NCI-H1105 (cell line): Measurements from ENCODE around the gene STXBP6.

ENCODE experiments used
- DNase-seq: peaks from one replicate; lab custom pipeline; 2025; lab: John Stamatoyannopoulos, UW

STXBP6 gene

DNA sequence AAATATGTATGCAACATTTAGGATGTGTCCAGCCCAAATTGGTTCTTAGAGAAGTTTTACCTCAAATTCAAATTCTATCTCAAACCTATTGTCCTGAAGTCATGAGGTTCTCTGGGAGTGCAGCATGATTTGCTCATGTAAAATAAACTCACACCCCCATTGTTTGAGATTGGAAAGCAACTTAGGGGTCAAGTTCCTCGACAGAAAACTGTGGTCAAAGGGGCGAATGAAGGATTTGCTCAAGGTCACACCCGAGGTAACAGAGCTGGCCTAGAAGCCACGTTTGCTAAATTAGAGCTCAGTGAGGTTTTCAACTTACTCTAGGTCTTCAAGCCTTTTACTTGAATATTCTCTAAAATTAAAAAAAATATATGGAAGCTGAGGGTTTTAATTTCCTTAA, 218.3 kb downstream of the STXBP6 start:
- no peak for DNase-seq

DNA sequence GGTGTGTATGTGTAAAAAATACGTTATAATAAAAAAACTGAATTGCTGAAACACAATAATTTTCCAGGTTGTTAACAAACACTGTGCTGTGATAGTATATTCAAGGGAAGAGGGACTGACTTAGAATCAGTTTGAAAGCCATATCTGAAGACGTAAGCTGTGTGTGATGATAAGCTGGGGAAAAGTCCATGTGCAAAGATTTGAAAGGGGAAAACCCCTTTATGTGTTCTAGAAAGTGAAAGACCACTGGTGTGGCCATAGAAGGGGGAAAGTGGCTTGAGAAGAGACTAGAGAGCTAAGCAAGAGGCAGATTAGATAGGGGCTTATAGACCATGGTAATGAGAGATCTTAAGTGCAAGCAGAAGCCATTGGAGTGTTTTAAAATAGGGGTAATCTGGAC, 220.1 kb downstream of the STXBP6 start:
- DNase-seq, result no peak

DNA sequence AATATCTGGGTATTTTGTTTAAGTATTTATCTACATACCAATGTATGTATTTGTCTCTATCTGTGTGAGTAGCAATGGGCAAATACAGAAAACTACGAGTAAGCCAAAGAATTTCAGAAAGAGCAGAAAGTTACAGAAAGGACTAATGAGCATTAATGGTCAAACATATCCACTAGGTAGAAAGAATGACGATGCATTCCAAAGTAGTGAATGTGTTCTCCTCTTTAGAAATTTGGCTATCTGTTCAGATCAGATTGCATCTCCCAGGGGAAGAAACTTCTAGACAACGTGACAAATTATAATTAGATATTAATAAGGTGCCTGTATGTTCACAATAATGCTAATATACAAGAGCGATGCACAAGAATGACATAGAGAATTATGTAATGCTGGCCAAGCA, 221.5 kb downstream of the STXBP6 start:
- DNase-seq, result no peak

DNA sequence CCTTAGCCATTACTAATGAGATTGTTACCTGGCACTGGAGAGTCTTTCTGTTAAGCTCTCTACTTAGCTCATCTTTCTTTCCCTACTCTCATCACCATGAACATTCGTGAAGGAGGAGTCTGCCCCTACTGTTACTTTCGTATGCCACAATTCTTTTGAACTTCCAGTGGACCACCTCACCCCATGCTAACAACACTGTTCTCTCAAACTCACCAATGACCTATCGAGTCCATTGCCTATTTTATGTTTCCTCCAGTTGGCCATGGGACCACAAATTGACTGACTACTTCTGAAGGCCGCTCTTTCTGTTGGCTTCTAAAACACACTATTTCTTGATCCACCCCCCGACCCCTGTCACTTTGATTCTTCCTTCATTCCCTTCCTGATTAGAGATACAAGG, 223.6 kb downstream of the STXBP6 start:
- no peak for DNase-seq

DNA sequence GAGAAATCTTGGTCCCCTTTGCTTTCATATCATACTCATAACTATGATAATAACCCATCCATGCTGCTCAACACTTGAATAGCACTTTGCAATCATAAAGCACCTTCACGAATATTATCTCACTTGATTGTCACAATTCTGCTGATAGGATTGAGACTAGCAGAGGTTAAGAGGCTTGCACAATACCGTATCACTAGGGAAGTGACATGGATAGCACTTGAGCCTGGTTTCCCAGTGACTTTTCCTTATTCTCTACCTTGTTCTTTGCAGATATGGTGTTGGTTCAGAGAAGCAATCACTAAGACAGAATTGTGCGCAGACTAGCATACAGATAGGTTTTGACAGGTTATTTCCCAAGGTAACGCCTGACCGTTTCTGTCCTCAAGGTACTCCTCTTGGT, 229.3 kb downstream of the STXBP6 start:
- DNase-seq, result no peak

DNA sequence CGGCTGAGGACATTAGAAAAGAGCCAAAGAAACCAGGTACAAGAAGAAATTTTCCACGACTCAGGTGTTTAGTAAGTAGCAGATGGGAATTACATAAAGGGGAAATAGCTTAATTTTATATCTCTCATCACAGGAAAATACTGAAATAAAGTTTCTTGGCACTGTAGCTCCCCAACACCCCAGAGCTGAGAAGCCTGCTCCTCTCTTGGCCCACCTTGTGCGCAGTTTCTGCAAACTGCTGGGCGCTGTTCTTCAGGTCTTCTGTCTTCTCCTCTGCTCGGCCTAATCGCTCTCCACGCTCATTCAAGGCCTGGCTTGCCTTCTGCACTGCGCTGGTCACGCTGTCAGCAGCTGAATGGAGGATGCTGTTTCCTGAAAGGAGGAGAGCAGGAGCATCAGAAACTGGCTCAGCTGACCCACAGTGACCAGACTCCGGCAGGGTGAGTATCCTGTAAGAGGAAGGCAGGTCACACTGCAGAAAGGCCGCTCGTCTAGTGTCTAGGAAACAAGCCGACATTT, 231.1 kb downstream of the STXBP6 start:
- DNase-seq, result no peak

DNA sequence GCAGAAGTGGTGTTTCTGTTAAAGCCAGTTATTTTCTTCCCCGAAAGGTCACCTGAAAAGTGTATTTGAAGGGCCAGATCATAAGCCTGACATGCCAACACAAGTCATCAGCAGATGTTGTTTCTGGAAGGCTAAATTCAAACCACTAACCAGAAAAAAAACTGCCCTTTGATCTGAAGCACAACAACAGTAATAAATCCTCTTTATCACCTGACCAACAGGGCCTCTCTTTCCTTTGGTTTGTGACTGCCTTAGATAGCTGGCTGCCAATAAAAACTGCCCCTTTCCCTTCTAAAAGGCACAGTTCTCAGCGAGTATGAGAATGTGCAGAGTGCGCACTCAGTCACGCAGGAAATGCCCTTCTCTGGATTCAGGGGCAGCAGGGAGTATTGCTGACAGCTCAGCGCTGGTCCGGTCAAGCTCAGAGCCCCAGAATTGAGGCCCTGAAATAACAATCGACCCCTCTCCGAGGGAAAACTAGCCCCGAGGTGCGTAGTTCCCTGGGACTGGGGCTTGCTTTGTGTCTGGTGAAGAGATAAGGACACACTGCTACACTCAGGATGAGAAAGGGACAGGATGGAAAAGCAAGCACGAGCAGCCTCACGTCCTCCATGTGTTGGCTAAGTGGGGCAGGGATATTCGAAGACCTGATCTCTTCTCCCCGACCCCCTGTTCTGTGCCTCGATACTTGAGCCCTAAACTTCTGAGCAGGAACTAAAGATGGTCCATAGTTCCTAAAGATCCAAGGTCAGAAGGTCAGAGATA, 231.7 kb downstream of the STXBP6 start:
- DNase-seq, result no peak

DNA sequence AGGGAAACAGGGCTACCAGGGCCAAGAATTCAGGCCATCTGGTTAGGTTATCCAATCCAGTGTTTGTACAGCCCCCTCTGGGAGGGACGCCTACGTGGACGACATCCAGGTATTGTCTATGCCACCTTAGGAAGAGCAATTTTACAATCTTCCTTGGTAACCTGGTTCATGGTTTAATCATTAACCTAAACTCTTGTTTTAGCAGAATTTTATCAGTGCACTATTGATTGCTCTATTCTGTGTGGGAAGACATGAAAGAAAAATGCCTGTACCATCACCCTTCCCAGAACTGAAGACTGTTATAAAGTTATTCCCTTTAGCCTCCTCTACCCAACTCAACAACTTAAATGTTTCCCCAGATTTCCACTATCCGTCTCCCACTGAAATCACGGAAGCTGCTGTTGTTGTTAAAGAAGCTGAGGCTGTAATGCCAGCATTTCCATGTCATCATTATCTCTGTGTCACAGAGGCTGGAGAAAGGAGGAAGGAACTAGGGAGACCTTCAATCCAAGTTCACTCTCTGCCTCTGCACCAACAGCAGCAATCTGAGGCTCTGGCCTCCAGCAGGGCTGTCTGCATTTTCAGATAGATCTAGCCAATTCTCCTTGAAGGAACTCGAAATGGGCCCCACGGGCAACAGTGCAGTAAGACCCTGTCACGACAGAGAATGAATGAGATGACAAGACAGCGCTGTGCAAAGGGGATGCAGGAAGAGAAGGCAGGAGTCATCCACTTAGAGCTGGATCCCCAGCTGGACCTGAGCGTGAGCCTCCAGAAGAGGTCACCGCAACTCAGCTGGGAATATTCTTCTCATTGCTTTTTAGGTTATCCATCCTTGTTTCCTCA, 232.5 kb downstream of the STXBP6 start:
- no peak for DNase-seq

DNA sequence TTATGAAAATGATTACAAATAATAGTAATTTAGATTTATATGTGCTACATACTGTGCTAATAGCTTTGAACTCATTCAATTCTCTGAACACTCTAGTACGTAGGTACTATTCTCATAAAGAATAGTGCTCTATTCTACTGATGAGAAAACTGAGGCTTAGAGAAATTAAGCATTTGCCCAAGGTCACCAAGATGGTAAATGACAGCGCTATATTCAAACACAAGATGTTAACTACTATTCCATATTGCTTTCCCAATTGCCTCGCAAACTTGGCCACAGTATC, 233.1 kb downstream of the STXBP6 start:
- DNase-seq, result no peak

DNA sequence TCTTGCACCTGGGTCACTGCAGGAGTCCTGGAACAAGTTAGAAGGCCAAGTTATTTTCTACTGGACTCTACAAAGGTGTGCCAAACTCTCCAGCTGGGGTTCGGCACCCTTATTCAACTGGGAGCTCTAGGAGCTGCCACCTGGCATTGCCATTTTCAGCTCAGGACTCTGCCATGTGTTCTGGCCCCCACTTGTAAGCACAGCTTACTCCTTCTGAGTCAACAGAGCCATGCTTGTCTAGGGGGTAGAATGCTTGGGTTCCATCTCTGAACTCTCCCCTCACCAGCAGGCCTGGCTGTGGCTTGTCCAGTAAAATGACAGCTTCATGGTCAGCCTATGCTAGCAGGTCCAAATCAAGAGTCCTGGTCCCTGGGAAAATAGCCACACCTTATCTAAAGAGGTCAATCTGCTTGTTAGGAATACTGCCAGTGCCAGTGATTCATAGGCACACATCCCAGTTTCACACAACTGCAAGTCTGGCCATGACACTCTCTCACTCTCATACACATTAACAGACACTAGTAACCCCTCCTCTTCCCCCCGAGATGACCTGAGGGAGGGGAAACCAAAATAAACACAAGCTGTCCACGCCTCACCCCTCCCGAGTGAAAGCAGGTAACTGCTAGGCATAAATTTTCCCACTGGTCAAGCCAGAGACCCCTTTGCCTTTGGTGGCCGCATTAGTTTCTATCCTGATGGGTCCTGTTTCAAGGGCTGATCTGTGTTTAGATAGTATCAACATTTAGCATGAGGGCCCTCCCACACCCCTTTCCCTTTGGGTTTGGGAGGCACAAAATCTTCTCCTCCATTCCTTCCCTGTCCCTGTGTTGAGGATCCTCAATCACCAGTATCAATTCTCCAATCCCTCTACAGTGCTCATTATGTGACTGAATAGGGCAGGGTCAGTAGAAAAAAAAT, 233.7 kb downstream of the STXBP6 start:
- DNase-seq, result no peak

DNA sequence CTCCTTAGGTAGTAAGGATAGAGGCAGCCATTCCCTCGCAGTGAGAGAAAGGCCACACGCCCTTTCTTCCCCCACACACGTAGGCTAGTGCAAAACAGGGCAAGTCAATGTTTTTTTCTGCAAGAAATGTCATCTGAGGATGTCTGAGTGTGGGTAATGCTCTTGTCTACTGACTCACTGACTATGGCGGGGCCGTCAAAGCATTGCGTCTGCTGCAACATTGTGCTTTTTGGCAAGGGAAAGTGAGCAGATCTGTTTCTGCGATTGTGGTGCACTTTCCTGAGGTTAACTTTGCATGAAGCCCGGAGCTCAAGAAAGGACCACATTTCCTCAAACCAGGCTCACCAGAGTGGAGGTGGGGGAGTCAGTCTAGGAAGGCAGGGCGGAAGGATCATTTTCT, 234.4 kb downstream of the STXBP6 start:
- DNase-seq, result no peak

DNA sequence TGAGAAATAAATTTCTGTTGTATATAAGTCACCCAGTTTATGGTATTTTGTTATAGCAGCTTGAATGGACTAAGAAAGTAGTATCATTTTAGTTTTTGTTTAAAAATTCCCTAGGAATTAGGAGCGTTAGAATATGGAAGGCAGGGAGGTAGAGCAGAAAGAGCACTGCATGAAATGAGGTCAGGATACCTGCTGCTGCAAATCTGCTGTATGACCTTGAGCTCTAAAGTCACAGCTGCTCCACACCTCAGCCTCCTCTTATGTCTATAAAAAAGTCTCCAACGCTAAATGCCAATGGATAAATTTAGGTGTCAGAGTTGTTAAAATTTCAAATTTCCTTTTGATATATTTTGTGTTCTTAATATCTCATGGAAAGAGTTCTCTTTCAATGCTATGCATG, 235.0 kb downstream of the STXBP6 start:
- DNase-seq, result no peak

DNA sequence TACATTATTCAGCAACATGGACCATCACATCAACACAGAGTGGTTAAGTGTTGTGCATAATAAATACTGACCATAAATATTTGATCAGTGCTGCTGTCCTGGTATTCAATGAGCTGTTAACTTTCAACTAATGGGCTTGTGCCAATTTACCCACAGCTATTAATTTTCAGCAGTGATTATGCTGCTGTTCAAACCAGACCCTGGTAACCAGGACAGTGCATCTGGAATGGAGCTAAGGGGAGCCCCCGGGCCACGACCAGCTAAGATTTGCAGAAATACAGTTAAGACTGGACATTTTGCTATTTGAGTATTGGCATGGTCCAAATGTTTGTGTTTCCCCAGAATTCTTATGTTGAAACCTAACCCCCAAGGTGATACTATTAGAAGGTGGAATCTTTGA, 235.6 kb downstream of the STXBP6 start:
- DNase-seq, result no peak

DNA sequence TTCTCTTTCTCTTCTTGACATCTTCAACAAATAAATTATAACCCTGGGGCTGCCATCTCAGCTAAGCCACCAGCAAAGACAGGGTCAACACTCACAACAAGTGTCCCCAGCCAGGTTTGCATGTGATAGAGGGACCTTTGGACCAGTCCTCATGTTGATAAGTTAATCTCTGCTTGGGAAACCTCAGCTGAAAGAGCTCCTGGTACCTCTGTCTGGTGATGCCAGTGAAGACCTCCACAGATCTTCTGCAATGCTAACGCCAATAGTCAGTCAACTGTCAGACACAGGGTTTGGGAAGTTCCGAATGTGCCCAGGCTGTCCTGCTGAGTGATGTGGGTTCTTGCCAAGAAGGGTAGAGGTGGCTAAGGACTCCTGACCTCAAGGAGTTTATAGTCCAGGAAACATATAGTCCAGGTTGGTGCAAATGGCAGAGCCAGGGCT, 236.1 kb downstream of the STXBP6 start:
- no peak for DNase-seq

DNA sequence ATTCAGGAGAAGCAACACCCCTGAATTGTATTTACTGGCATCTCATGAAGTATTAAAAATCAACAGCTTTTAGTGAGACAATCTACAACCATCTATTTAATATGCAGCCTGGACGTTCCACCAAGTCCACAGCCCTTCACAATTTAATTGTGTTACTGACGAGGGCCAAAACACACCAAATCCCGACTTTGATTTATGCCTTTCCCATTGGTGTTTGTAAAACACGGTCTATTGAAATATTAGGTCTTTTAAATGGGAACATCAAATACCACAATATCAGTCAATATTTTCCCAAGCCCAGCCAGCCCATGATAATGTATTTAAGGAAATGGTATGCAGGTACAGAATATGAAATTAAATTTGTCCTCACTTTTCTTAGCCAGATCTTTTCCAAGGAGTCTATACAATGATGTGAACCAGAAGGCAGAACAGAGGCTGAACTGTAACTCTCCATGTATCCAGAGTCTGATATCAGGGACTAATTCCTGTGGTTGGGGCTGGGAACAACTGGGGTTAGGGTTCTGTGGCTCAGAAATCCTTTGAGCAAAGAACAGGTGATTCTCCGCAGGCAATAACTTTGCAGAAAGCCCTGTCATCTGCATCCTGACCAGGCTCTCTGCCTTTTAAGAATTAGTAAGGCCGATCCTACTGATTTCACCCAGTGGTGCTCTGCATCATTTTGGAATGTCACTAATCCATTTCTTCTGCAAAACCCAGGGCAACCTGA, 236.7 kb downstream of the STXBP6 start:
- DNase-seq, result no peak

DNA sequence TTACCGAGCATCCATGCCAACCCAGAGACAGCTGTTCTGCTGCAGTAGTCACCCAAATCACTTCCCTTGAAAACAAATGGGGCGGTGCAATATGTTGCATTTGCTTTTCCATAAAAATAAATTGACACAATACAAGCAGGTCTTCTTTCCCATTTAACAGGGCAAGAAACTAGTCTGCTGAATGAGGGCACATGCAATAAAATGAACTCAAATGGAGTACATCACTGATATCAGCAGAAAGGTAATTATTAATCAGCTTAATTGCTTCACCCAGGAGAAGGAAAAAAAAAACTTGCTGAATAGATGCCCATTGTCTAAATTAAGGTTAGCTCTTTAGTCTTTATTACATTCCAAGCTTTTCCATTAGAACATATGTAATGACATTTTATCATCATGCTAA, 240.8 kb downstream of the STXBP6 start:
- DNase-seq, result no peak

DNA sequence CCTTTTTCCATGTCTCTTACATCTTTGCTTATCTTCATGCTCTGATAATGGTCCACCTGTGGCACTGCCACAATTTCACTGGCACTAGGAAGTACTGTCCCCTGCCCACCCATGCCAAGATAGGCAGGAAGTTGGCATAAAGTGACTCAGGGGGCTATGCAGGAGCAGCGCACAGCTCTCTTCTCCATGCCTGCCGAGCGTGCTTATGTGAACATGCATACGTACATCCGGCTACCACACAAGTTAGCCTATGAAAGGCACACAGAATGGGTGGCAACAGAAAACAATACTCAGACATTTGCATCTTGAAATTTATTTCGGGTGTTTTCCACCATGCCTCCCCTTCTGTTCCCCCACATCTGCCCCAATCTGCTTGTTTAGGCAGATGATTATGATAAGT, 241.5 kb downstream of the STXBP6 start:
- DNase-seq, result no peak

DNA sequence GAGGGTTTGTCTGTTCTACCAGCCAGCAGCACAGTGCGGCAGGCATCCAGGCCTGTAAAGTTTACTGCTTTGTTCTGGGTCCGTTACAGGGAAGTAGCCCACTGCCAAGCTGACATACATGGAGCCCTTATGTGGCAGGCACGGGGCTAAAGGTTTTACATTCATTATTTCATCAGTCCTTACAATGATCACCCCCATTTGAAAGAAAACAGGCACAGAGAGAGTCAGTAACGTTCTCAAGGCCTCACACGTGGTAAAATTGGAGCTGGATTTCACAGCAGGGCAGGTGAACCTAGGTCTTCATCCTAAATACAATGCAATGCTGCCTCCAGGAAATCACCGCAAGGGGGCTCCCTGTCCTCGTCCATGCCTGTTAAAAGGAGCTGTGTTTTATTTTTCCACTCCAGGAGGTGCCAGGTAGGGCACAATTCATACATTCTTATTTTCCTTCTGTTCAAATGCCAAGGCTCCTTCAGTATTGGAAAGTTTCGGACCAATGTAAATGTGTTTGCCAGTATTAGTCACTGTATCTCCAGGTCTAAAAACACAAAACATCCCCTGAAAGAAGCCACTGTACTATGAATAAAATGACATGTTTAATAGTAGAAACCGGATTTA, 243.8 kb downstream of the STXBP6 start:
- DNase-seq, result no peak

DNA sequence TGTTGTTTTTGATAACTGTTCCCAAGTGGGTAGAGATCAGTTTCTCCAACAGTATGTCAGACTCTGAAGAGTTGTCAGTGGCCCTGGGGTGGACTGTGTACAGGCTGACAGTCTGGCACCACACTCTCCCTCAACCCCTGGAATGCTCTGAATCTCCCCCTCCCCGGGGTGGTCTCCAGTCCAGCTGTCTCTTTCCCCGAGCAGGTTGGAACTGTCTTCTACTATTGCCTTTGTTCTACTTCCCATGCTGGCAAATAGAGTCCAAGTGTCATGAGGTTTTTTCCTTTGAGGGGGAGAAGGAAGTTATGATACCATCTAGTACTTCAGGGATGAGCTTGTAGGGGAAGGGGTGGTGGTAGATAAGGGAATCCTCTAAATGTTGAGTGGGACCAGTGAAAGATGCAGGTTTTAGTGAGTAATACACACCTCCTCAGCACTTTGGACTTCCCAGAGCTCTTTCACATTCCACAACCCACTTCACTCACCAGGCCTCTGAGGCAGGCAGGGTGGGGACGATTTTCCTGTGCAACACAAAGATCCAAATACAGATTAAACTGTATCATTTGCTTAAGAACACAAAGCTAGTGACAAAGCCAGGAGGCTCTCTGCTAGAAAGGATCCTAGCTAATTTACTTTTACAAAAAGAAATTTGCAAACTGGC, 245.3 kb downstream of the STXBP6 start:
- no peak for DNase-seq

DNA sequence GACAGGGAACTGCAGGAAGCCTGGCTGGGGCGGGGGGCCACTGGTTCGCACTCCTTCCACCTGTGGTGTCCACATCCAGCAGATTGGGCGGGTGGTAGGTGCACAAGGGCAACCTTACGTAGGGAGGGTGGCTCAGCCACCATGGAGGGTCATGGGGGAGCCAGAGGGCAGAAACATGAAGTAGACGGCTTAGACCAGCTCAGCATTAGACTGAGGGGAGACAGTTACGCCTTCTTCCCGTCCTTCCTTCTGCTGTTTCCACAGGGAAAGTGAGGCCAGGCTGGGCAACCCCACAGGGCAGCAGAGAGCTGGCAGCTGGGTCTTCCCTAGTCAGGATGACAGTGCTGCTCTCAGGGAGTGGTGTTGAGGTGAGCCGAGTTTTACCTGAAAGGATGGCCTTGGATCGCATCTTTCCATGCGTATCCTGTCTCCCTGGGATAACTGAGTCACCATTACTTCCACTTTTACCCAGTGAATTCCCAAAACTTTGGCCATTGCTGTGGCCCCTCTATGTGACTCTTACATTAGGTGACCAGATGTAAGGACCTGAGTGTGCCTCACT, 245.9 kb downstream of the STXBP6 start:
- DNase-seq, result no peak
